ENCODE measurements around the gene MSH2. TPM values are rescaled to one million over a fixed set of nuclear protein-coding genes. Genes with fewer than 3 reads are reported as not detected.

MSH2 gene
- total and polyA plus RNA-seq, 4 donors: 1.6 to 33.3 (median 3.8) TPM

- H3K27me3 ChIP-seq (ENCODE audit: control insufficient read depth in 4 of 4, insufficient read depth in 4 of 4, low read length in 3 of 4): no peaks in the 10 kb centered on the region
- H3K9me3 ChIP-seq (ENCODE audit: control insufficient read depth in 4 of 4, low read length in 3 of 4): no peaks in the 10 kb centered on the region
- H3K4me1 ChIP-seq (ENCODE audit: control insufficient read depth in 4 of 4, insufficient read depth in 4 of 4, low read length in 3 of 4): no peaks in the 10 kb centered on the region
- peaks cover 0 to 7% (median 4%) of the 10 kb centered on the region in 4 donors for H3K36me3 ChIP-seq (ENCODE audit: control insufficient read depth in 4 of 4, insufficient read depth in 3 of 4, low read depth in 1 of 4, low read length in 3 of 4)
- no peak overlapping the region for H3K27ac ChIP-seq (ENCODE audit: low read depth in 1 of 2, low read length in 2 of 2)
- TF ChIP-seq SP1 (IDR thresholded peaks at IDR 0.05) (no peak), GABPA (IDR thresholded peaks at IDR 0.05 in 1 of 2, conservative IDR thresholded peaks at IDR 0.05 in 1 of 2) (no peak), HNF4A (conservative IDR thresholded peaks at IDR 0.05) (no peak), FOXA1 (IDR thresholded peaks at IDR 0.05) (no peak), REST (IDR thresholded peaks at IDR 0.05) (no peak), HNF4G (IDR thresholded peaks at IDR 0.05) (no peak), RAD21 (IDR thresholded peaks at IDR 0.05) (no peak), ATF3 (IDR thresholded peaks at IDR 0.05) (no peak), FOXA2 (IDR thresholded peaks at IDR 0.05) (no peak), YY1 (IDR thresholded peaks at IDR 0.05) (no peak), EGR1 (IDR thresholded peaks at IDR 0.05; ENCODE audit: low read depth in 2 of 2) (no peak), RXRA (IDR thresholded peaks at IDR 0.05) (no peak)
- no peak for DNase-seq (ENCODE audit: low spot score)
- no peak overlapping the region for H3K4me3 ChIP-seq (ENCODE audit: low read depth in 1 of 3, low read length in 3 of 3)
- 97% methylated on average over 4 of the region's 4 CpGs for WGBS
- no peak overlapping the region for H3K9ac ChIP-seq (ENCODE audit: low read depth in 1 of 2, low read length in 2 of 2)
Observed at GRCh38 chr2:47422016-47422415, 19.1 kb downstream of the MSH2 start.

GRCh38 chr2:47422560-47422959, 19.6 kb downstream of the MSH2 start:
- Histone ChIP-seq H3K4me1 (ENCODE audit: control insufficient read depth in 4 of 4, insufficient read depth in 4 of 4, low read length in 3 of 4) (no peaks in the 10 kb centered on the region), H3K4me3 (ENCODE audit: low read depth in 1 of 3, low read length in 3 of 3) (no peak overlapping the region), H3K27me3 (ENCODE audit: control insufficient read depth in 4 of 4, insufficient read depth in 4 of 4, low read length in 3 of 4) (no peaks in the 10 kb centered on the region), H3K27ac (ENCODE audit: low read depth in 1 of 2, low read length in 2 of 2) (no peak overlapping the region), H3K9me3 (ENCODE audit: control insufficient read depth in 4 of 4, low read length in 3 of 4) (no peaks in the 10 kb centered on the region), H3K9ac (ENCODE audit: low read depth in 1 of 2, low read length in 2 of 2) (no peak overlapping the region), H3K36me3 (ENCODE audit: control insufficient read depth in 4 of 4, insufficient read depth in 3 of 4, low read depth in 1 of 4, low read length in 3 of 4) (peaks cover 0 to 7% (median 3%) of the 10 kb centered on the region in 4 donors)
- 85% methylated on average over 2 of the region's 2 CpGs for WGBS
- DNase-seq (ENCODE audit: low spot score): no peak
- TF ChIP-seq YY1 (IDR thresholded peaks at IDR 0.05) (no peak), TAF1 (conservative IDR thresholded peaks at IDR 0.05) (no peak), REST (IDR thresholded peaks at IDR 0.05) (no peak), GABPA (IDR thresholded peaks at IDR 0.05 in 1 of 2, conservative IDR thresholded peaks at IDR 0.05 in 1 of 2) (no peak), RXRA (IDR thresholded peaks at IDR 0.05) (no peak), FOXA2 (IDR thresholded peaks at IDR 0.05) (no peak), ATF3 (IDR thresholded peaks at IDR 0.05) (no peak), FOXA1 (IDR thresholded peaks at IDR 0.05) (no peak), JUND (IDR thresholded peaks at IDR 0.05) (no peak), ZBTB33 (IDR thresholded peaks at IDR 0.05) (no peak), HNF4A (conservative IDR thresholded peaks at IDR 0.05) (no peak), HNF4G (IDR thresholded peaks at IDR 0.05) (no peak)
- TF ChIP-seq, protein P1, sequence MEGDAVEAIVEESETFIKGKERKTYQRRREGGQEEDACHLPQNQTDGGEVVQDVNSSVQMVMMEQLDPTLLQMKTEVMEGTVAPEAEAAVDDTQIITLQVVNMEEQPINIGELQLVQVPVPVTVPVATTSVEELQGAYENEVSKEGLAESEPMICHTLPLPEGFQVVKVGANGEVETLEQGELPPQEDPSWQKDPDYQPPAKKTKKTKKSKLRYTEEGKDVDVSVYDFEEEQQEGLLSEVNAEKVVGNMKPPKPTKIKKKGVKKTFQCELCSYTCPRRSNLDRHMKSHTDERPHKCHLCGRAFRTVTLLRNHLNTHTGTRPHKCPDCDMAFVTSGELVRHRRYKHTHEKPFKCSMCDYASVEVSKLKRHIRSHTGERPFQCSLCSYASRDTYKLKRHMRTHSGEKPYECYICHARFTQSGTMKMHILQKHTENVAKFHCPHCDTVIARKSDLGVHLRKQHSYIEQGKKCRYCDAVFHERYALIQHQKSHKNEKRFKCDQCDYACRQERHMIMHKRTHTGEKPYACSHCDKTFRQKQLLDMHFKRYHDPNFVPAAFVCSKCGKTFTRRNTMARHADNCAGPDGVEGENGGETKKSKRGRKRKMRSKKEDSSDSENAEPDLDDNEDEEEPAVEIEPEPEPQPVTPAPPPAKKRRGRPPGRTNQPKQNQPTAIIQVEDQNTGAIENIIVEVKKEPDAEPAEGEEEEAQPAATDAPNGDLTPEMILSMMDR (IDR thresholded peaks at IDR 0.05; ENCODE audit: low read depth, low read length, missing input control): no peak
